LNCaP clone FGC (cell line): ENCODE measurements around the gene GM2A.

Experiments used
- DNase-seq: peaks from one replicate; pipeline ENCODE4 v3.0.0-alpha.2; 2011; ENCODE audit warnings: low read depth
- H3K4me3 ChIP-seq: 2 replicates; pipeline ENCODE4 v1.5.1; 2011; ENCODE audit warnings: mild to moderate bottlenecking, low read depth, low read length, control low read depth
- TF ChIP-seq, protein P1 (sequence below): IDR thresholded peaks from 2 replicates; pipeline ENCODE4 v1.5.1; 2012; ENCODE audit warnings: mild to moderate bottlenecking; ENCODE audit not compliant: control insufficient read depth, insufficient read depth; ENCODE audit errors: extremely low read depth

The GM2A gene

DNA sequence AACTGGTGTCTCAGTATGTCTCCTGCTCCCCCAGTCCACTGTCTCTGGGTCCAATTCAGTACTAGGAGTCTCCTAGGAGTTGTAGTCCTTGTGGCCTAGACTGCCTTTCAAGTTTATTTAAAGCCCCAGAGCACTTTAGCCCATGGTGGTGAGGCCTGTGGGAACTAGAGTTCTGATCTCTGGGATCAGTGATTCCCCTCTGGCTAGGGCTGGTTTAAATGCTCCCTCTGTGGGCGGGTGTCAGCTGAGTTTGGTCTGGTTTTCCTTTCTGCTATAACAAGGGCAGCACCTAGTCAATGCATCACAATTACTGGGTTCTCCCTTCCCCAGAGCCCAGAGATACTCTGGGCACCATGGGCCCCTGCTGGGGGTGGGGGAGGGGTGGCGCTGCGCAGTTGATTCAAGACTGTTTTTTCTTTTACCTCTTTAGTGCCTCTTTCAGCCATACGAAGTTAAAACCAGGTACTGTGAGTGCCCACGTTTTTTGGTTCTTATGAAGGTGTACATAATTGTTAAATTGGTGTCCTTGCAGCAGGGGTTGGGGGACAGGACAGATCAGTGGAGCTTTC, 59.9 kb downstream of the GM2A start:
- TF ChIP-seq, protein P1, sequence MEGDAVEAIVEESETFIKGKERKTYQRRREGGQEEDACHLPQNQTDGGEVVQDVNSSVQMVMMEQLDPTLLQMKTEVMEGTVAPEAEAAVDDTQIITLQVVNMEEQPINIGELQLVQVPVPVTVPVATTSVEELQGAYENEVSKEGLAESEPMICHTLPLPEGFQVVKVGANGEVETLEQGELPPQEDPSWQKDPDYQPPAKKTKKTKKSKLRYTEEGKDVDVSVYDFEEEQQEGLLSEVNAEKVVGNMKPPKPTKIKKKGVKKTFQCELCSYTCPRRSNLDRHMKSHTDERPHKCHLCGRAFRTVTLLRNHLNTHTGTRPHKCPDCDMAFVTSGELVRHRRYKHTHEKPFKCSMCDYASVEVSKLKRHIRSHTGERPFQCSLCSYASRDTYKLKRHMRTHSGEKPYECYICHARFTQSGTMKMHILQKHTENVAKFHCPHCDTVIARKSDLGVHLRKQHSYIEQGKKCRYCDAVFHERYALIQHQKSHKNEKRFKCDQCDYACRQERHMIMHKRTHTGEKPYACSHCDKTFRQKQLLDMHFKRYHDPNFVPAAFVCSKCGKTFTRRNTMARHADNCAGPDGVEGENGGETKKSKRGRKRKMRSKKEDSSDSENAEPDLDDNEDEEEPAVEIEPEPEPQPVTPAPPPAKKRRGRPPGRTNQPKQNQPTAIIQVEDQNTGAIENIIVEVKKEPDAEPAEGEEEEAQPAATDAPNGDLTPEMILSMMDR, result no peak
- H3K4me3 ChIP-seq, result no peak overlapping the region
- no peak for DNase-seq

DNA sequence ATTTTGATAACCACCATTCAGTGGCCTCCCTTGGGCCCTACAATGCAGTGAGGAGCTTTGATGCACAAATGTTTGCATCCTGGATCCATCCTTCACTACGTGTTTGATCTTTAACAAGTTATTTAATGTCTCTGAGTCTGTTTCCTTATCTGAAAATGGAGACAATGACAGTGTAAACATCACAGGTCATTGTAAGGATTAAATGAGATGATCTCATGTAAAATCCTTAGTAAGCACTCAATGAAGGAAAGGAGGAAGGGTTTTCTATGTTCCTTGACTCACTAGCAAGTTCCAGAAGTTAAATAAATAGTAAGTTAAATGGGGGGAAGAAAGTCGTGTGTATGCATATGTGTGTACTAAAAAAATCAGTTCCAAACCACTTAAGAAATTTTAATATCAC, 60.4 kb downstream of the GM2A start:
- no peak overlapping the region for H3K4me3 ChIP-seq
- TF ChIP-seq, protein P1, result no peak
- DNase-seq, result no peak

DNA sequence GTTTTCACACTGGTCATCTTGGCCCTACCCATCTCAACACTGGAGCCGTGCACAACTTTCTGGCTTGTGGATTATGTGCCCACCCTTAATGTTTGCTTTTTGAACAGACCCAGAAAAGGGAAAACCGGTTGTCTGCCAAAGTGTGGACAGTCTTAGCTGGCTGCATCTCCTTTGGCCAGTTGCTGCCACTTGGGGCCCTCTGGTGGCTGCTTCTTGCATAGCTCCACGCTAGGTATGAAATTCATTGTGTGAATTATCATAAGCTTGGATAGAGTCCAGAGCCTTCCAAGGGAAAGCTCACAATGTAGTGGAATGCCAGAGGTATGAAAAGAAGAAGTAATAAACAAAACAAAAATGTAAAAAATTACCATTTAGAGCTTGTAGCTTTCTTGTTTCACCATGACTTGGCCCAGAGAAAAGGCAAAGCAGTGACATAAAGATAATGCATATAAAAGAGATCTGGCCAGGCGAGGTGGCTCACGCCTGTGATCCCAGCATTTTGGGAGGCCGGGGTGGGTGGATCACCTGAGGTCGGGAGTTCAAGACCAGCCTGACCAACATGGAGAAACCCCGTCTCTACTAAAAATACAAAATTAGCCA, 63.1 kb downstream of the GM2A start:
- DNase-seq, result peak; percentile 63
- TF ChIP-seq, protein P1, result peak; percentile 88
- no peak overlapping the region for H3K4me3 ChIP-seq

DNA sequence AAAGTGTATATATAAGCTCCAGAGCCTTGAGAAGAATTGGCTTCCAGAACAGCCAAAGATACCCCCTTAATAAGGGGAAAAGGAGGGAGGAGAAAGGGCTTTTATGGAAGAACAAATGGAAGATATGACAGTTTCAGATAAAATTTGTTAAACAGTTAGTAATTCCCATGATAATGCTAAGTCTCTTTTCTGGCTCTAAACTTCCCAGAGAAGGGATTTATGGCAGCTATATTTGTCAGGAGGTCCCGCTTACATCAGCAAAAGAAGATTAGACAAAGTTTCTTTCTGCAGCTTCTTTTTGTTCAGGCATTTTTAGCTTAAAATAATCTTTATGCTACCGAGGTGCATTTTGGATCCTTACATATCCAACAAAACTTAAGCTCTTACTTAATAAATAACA, 64.9 kb downstream of the GM2A start:
- TF ChIP-seq, protein P1, result no peak
- no peak for DNase-seq
- no peak overlapping the region for H3K4me3 ChIP-seq

DNA sequence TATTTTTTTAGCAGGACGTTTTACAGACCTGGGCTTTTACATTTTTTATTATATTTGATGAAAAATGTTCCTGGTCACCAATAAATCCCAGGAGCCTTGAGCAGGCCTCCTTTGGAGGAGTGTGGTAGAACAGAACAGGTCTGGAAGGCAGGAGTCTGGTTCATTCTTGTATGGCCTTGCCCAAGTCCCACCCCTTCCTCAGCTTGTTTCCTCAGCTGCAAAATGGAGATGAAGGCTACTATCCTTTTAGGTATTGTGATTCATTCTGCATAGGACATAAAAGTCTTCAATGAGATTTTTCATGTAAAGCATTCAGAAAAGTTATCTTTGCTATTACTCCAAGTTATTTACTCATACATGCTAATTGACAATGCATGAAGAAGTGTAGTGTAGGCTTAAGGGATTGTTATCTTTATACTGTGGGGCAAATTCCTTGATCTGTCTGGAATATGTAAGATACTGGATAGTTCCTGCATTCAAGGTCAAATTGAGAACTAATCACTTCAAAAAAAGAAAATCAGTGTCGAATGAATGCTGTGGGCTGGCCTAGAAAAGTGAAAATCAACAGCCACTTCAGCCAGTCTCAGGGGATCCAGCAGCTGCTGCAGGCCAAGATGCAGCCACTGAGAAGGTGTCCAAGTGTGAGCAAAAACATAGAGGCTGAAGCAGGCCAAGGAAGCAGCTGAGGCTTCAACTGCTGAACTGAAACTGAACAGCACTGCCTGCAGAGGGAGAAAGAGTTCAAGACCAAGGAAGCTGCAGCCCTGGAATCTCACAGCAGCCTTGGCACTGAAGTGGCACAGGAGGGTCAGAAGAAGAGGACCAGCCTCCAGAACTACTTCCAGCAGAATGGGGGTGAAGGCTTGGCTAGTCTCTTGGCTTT, 66.1 kb downstream of the GM2A start:
- TF ChIP-seq, protein P1, result peak; percentile 67
- no peak overlapping the region for H3K4me3 ChIP-seq
- DNase-seq, result no peak
